Measurements from ENCODE around the gene LRCH1. TPM values are rescaled to one million over a fixed set of nuclear protein-coding genes. Genes with fewer than 3 reads are reported as not detected.

LRCH1 gene
- total and polyA plus RNA-seq, 8 donors = 16.1 to 30.5 (median 26.8) TPM

- DNase-seq (no peak), ATAC-seq (no peak)
- no peak overlapping the region for H3K4me3 ChIP-seq
- H3K36me3 ChIP-seq = no peaks in the 10 kb centered on the region
- intact Hi-C loops (cut with DNase I) = no loop called here
- H3K27me3 ChIP-seq = no peaks in the 10 kb centered on the region
- TF ChIP-seq, protein P1, sequence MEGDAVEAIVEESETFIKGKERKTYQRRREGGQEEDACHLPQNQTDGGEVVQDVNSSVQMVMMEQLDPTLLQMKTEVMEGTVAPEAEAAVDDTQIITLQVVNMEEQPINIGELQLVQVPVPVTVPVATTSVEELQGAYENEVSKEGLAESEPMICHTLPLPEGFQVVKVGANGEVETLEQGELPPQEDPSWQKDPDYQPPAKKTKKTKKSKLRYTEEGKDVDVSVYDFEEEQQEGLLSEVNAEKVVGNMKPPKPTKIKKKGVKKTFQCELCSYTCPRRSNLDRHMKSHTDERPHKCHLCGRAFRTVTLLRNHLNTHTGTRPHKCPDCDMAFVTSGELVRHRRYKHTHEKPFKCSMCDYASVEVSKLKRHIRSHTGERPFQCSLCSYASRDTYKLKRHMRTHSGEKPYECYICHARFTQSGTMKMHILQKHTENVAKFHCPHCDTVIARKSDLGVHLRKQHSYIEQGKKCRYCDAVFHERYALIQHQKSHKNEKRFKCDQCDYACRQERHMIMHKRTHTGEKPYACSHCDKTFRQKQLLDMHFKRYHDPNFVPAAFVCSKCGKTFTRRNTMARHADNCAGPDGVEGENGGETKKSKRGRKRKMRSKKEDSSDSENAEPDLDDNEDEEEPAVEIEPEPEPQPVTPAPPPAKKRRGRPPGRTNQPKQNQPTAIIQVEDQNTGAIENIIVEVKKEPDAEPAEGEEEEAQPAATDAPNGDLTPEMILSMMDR (IDR thresholded peaks at IDR 0.05) = no peak
- no peak overlapping the region for H3K27ac ChIP-seq
- H3K9me3 ChIP-seq = no peaks in the 10 kb centered on the region
- no peaks in the 10 kb centered on the region for H3K4me1 ChIP-seq
These were observed 17.1 kb upstream of the LRCH1 start for GRCh38 chr13:46535825-46536224.

- Histone ChIP-seq H3K36me3 (no peaks in the 10 kb centered on the region), H3K4me3 (no peak overlapping the region), H3K27me3 (no peaks in the 10 kb centered on the region), H3K27ac (no peak overlapping the region), H3K9me3 (no peaks in the 10 kb centered on the region), H3K4me1 (no peaks in the 10 kb centered on the region)
- ATAC-seq = no peak
- TF ChIP-seq, protein P1 (IDR thresholded peaks at IDR 0.05) = no peak
- no peak for DNase-seq
- intact Hi-C loops (cut with DNase I) = no loop called here
These were observed 16.6 kb upstream of the LRCH1 start for GRCh38 chr13:46536341-46536740.

DNA sequence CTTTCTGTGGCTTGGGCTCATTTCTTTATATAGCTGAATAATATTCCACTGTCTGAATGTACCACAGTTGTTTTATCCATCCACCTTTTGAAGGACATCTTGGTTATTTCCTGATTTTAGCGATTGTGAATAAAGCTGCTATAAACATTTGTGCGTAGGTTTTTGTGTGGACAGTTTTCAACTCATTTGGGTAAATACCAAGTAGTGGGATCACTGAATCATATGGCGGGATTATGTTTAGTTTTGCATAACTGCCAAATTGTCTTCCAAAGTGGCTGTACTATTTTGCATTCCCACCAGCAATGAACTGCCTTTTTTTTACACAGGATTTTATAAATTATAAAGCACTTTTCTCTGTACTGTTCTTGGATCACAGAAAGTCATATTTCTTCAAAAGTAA is 13.7 kb upstream of the LRCH1 start:
- H3K27me3 ChIP-seq = no peaks in the 10 kb centered on the region
- ATAC-seq (no peak), DNase-seq (no peak)
- H3K4me3 ChIP-seq = no peak overlapping the region
- H3K27ac ChIP-seq = no peak overlapping the region
- H3K36me3 ChIP-seq = no peaks in the 10 kb centered on the region
- no peaks in the 10 kb centered on the region for H3K9me3 ChIP-seq
- H3K4me1 ChIP-seq = no peaks in the 10 kb centered on the region
- TF ChIP-seq, protein P1 (IDR thresholded peaks at IDR 0.05) = no peak
- intact Hi-C loops (cut with DNase I) = no loop called here

DNA sequence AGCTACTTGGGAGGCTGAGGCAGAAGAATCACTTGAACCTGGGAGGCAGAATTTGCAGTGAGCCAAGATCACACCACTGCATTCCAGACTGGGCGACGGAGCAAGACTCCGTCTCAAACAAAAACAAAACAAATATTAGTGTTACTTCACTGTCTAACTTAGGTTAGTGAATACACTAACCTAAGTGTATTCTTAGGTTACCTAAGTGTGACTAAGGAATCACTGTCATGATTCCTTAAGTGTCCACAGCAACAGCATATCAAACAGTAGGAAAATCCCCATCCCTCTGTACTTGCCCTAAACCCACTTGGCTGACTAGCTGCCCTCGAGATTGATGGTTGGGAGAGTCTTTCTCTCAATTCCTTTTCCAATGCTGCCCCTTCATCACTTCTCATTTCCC is 11.8 kb upstream of the LRCH1 start:
- Histone ChIP-seq H3K4me1 (no peaks in the 10 kb centered on the region), H3K9me3 (no peaks in the 10 kb centered on the region), H3K27ac (no peak overlapping the region), H3K36me3 (no peaks in the 10 kb centered on the region), H3K4me3 (no peak overlapping the region), H3K27me3 (no peaks in the 10 kb centered on the region)
- intact Hi-C loops (cut with DNase I) = no loop called here
- no peak for ATAC-seq
- DNase-seq = no peak
- TF ChIP-seq, protein P1 (IDR thresholded peaks at IDR 0.05) = no peak

DNA sequence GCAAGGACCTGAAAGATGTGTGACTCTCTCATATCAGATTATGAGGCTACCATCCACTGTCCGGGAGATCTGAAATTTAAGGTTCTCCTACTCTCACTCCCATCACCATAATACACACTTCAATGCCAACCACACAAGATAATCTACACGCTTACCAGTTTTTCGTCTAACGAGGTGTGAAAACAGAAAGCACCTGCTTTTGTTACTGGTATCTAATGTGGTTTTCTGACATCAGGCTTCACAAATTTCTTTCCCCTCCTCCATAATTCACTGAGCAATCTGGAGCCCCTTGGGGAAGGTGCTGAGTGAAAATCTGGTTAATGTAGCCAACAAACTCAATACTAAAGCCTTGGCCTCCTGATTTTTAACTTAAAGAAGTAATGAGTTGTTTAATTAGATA is 10.1 kb upstream of the LRCH1 start:
- ATAC-seq (no peak), DNase-seq (no peak)
- no peaks in the 10 kb centered on the region for H3K9me3 ChIP-seq
- no peak overlapping the region for H3K4me3 ChIP-seq
- H3K36me3 ChIP-seq = no peaks in the 10 kb centered on the region
- no peak overlapping the region for H3K27ac ChIP-seq
- TF ChIP-seq, protein P1 (IDR thresholded peaks at IDR 0.05) = no peak
- no peaks in the 10 kb centered on the region for H3K4me1 ChIP-seq
- H3K27me3 ChIP-seq = no peaks in the 10 kb centered on the region
- intact Hi-C loops (cut with DNase I) = no loop called here

Data from left lung (tissue), 10 donors.